OCI-LY7 (cell line): ENCODE measurements around the gene CAMK2B. TPM values are rescaled to one million over a fixed set of nuclear protein-coding genes. Genes with fewer than 3 reads are reported as not detected.

Experiments
- BruUV-seq: library from RNA; stranded (reverse); fragments of 400-500 nt; replicated peaks from 2 replicates; lab custom pipeline; 2021; lab: Mats Ljungman, UMichigan
- CTCF ChIA-PET: fragments of 300-600 bp; sonication (Branson Sonifier 250); formaldehyde crosslinking; loops from one replicate; lab custom pipeline; 2022; ENCODE audit warnings: antibody characterized with exemption; ENCODE audit not compliant: unreplicated experiment; lab: Charles Lee
- POLR2A ChIA-PET: fragments of 300-600 bp; sonication (Branson Sonifier 250); formaldehyde crosslinking; loops from one replicate; lab custom pipeline; 2022; ENCODE audit warnings: antibody characterized with exemption; lab: Charles Lee
- DNase-seq: peaks from one replicate; pipeline ENCODE4 v3.0.0-alpha.2; 2015; ENCODE audit warnings: low spot score
- H2AFZ ChIP-seq: fragments of 200-600 bp; sonication (generic), shearing (Covaris generic); 2 replicates; pipeline ENCODE4 v1.6.1; 2014; ENCODE audit warnings: mild to moderate bottlenecking, antibody characterized with exemption, low read length, moderate library complexity
- H3K27ac ChIP-seq: fragments of 200-600 bp; sonication (generic); 2 replicates; pipeline ENCODE4 v1.5.1; 2014; ENCODE audit warnings: mixed run types, low read depth, mild to moderate bottlenecking, moderate library complexity, low read length, inconsistent platforms; ENCODE audit not compliant: poor library complexity, severe bottlenecking
- H3K36me3 ChIP-seq: fragments of 200-600 bp; sonication (generic); 2 replicates; pipeline ENCODE4 v1.6.1; 2014; ENCODE audit warnings: mild to moderate bottlenecking, antibody characterized with exemption, low read length, moderate library complexity, mixed read lengths; ENCODE audit not compliant: insufficient read depth
- H3K4me1 ChIP-seq: fragments of 200-600 bp; sonication (generic); 2 replicates; pipeline ENCODE4 v1.5.1; 2014; ENCODE audit warnings: mild to moderate bottlenecking, low read length; ENCODE audit not compliant: insufficient read depth, poor library complexity, severe bottlenecking
- H3K4me2 ChIP-seq: fragments of 200-600 bp; sonication (generic); 2 replicates; pipeline ENCODE4 v1.6.1; 2014; ENCODE audit warnings: mild to moderate bottlenecking, low read length
- H3K4me3 ChIP-seq: fragments of 200-600 bp; sonication (generic); 2 replicates; pipeline ENCODE4 v1.5.1; 2014; ENCODE audit warnings: mild to moderate bottlenecking, low read depth, low read length; ENCODE audit not compliant: poor library complexity, severe bottlenecking
- H3K79me2 ChIP-seq: fragments of 200-600 bp; sonication (generic); 2 replicates; pipeline ENCODE4 v1.6.1; 2016; ENCODE audit warnings: low read depth, mild to moderate bottlenecking, low read length, moderate library complexity, mixed read lengths; ENCODE audit not compliant: insufficient read depth
- H3K9me2 ChIP-seq: fragments of 200-600 bp; sonication (generic); 2 replicates; pipeline ENCODE4 v1.6.1; 2016; ENCODE audit warnings: mild to moderate bottlenecking, low read length, mixed read lengths; ENCODE audit not compliant: insufficient read depth
- H3K9me3 ChIP-seq: fragments of 200-600 bp; sonication (generic); 2 replicates; pipeline ENCODE4 v1.6.1; 2014; ENCODE audit warnings: mild to moderate bottlenecking, mixed run types, low read length, mixed read lengths
- H4K20me1 ChIP-seq: fragments of 200-600 bp; sonication (generic); 2 replicates; pipeline ENCODE4 v1.6.1; 2014; ENCODE audit warnings: mild to moderate bottlenecking, antibody characterized with exemption, low read length, moderate library complexity, mixed read lengths; ENCODE audit not compliant: insufficient read depth
- EZH2phosphoT487 ChIP-seq: fragments of 200-600 bp; sonication (generic); IDR thresholded peaks from 2 replicates; pipeline ENCODE4 v1.6.1; 2018; ENCODE audit warnings: low read depth, borderline replicate concordance, mild to moderate bottlenecking, mixed run types, antibody characterized with exemption, low read length, moderate library complexity, mixed read lengths
- intact Hi-C: fragments of 100-400 bp; cut with micrococcal nuclease; formaldehyde crosslinking; loops from one replicate; pipeline ENCODE4 v1.10.0; 2022; ENCODE audit not compliant: unreplicated experiment
- total RNA-seq, 2 experiments: library from RNA; depleted of rRNA in 1 of 2; stranded (reverse); fragments of >200 nt in 1 of 2; shearing (Covaris generic) in 1 of 2; gene quantifications; 2 replicates each; pipeline ENCODE4 v1.2.3, GENCODE V29; 2014 to 2022
- TF ChIP-seq, protein P1 (sequence below): fragments of 200-600 bp; sonication (generic); conservative IDR thresholded peaks from 2 replicates; pipeline ENCODE4 v1.5.1; 2014; ENCODE audit warnings: mild to moderate bottlenecking, antibody characterized with exemption, low read length, moderate library complexity, mixed read lengths

Gene CAMK2B
- total RNA-seq, 2 experiments from 2014 or later = 0.66 to 1.1 TPM

DNA sequence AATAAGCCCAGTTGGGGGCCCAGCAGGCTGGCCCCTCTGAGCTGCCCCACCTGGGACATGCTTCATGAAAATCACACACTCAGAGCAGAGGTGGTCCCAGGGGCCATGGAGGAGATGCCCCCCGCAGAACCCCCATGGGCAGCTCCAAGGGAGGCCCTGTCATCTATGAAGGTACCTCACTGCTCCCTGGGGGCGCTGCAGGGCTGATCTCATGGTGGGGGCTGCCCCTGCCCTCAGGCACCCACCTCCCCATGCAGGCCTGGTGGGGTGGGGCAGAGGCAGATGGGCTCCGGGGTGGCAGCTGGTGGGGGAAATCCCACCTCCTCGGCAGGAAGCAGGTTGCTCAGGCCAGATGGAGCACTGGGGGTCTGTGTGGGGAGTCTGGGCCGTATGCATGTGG lies 64.2 kb downstream of the CAMK2B start:
- no peaks in the 10 kb centered on the region for H3K79me2 ChIP-seq
- DNase-seq = peak; percentile 14
- no peaks in the 10 kb centered on the region for H3K36me3 ChIP-seq
- no peak overlapping the region for H2AFZ ChIP-seq
- intact Hi-C loops = no loop called here
- H4K20me1 ChIP-seq = no peaks in the 10 kb centered on the region
- TF ChIP-seq, protein P1, sequence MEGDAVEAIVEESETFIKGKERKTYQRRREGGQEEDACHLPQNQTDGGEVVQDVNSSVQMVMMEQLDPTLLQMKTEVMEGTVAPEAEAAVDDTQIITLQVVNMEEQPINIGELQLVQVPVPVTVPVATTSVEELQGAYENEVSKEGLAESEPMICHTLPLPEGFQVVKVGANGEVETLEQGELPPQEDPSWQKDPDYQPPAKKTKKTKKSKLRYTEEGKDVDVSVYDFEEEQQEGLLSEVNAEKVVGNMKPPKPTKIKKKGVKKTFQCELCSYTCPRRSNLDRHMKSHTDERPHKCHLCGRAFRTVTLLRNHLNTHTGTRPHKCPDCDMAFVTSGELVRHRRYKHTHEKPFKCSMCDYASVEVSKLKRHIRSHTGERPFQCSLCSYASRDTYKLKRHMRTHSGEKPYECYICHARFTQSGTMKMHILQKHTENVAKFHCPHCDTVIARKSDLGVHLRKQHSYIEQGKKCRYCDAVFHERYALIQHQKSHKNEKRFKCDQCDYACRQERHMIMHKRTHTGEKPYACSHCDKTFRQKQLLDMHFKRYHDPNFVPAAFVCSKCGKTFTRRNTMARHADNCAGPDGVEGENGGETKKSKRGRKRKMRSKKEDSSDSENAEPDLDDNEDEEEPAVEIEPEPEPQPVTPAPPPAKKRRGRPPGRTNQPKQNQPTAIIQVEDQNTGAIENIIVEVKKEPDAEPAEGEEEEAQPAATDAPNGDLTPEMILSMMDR = peak; percentile 29; the same call in 1 of the 2 replicates
- TF ChIP-seq EZH2phosphoT487 = no peak
- H3K9me2 ChIP-seq = no peaks in the 10 kb centered on the region
- peaks cover 14% of the 10 kb centered on the region for H3K4me1 ChIP-seq
- no peak overlapping the region for H3K4me2 ChIP-seq
- no peak overlapping the region for H3K27ac ChIP-seq
- POLR2A ChIA-PET = interaction anchor here (1.0 kb wide), 1 partner anchor 304 kb away, joined by 3 read pairs; no protein-coding TSS in a partner anchor
- CTCF ChIA-PET = no interaction called here
- BruUV-seq = no TSS peak
- H3K9me3 ChIP-seq = no peaks in the 10 kb centered on the region
- H3K4me3 ChIP-seq = no peak overlapping the region

DNA sequence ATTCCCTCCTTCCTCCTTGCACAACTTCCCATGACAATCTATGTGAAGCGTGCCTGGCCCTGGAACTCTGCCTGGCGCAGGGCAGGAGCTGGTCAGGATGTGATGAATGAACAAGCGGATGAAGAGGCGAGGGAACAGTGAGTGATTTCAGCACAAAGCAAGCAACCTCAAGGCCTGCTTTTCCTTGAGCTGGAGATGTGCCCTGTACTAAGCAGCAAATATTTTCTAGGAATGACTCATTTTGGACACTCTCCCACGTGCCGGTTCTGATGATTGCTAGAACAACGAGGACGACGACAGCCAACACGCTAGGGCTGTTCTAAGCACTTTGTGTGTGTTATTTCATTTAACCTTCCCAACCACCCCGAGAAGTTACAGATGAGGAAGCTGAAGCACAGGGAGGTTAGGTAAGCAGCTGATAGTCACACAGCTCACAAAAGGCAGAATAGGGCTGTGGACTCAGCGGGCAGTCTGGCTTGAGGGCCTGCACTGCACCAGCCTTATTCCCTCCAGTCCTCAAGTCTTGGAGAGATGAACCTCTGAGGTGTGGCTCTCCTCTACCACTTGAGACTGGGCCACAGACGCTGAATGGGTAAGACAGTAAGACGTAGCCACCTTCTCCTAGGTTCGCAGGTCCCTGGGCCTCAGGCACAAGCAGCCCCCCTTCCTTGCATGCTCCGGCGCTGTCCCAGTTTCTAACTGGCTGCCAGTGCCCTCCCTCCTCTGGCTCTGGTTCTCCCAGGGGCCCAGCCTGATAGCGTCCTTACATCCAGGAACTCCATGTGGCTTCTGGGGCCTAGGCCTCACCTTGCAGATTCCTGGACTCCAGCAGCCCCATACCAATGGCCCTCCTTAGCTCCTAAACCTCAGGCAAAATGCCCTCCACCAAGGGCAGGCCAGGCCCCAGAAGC lies 65.6 kb downstream of the CAMK2B start:
- DNase-seq = no peak
- no peaks in the 10 kb centered on the region for H3K9me3 ChIP-seq
- H3K27ac ChIP-seq = no peak overlapping the region
- no peak overlapping the region for H3K4me2 ChIP-seq
- CTCF ChIA-PET = no interaction called here
- no peaks in the 10 kb centered on the region for H3K79me2 ChIP-seq
- intact Hi-C loops = no loop called here
- peaks cover 14% of the 10 kb centered on the region for H3K4me1 ChIP-seq
- no peak overlapping the region for H3K4me3 ChIP-seq
- no TSS peak for BruUV-seq
- no peak overlapping the region for H2AFZ ChIP-seq
- no peaks in the 10 kb centered on the region for H4K20me1 ChIP-seq
- no peaks in the 10 kb centered on the region for H3K9me2 ChIP-seq
- H3K36me3 ChIP-seq = no peaks in the 10 kb centered on the region
- TF ChIP-seq EZH2phosphoT487 = no peak
- TF ChIP-seq, protein P1 = no peak
- POLR2A ChIA-PET = no interaction called here
